ENCODE measurements around the gene AGBL1.

DNA sequence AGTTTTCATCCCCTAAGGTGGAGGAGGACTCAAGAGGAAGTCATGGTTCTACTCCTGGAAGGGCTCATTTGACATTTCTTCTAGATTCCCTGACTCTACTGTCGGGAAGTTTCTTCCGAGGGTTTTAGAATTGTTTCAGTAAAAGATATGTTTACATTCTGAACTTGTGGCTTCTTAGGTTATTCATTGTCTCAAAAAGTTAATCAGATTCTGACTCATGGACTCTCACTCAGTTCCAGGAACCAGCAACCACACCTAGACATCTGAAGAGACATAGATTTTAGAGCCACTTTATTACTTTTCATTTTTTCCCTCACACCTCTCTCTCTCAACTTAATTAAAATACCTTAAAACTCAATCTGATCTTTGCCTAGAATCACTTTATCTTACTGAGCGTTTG is 862.6 kb downstream of the AGBL1 start:
- no peak for TF ChIP-seq EZH2 (IDR thresholded peaks at IDR 0.05; ENCODE audit: low read length)
- TF ChIP-seq, protein P1, sequence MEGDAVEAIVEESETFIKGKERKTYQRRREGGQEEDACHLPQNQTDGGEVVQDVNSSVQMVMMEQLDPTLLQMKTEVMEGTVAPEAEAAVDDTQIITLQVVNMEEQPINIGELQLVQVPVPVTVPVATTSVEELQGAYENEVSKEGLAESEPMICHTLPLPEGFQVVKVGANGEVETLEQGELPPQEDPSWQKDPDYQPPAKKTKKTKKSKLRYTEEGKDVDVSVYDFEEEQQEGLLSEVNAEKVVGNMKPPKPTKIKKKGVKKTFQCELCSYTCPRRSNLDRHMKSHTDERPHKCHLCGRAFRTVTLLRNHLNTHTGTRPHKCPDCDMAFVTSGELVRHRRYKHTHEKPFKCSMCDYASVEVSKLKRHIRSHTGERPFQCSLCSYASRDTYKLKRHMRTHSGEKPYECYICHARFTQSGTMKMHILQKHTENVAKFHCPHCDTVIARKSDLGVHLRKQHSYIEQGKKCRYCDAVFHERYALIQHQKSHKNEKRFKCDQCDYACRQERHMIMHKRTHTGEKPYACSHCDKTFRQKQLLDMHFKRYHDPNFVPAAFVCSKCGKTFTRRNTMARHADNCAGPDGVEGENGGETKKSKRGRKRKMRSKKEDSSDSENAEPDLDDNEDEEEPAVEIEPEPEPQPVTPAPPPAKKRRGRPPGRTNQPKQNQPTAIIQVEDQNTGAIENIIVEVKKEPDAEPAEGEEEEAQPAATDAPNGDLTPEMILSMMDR (optimal IDR thresholded peaks at IDR 0.05 in 1 of 3, IDR thresholded peaks at IDR 0.05 in 1 of 3, conservative IDR thresholded peaks at IDR 0.05 in 1 of 3; ENCODE audit: extremely low read depth in 1 of 3, insufficient read depth in 2 of 3, low read length in 3 of 3) = no peak
